Upper lobe of left lung (tissue), 6 donors: Measurements from ENCODE around the gene ME1. TPM values are rescaled to one million over a fixed set of nuclear protein-coding genes. Genes with fewer than 3 reads are reported as not detected.
"Not testable (repeated sequence)": the region's sequence is repeated elsewhere in the genome, so short reads cannot be mapped to it uniquely, and the experiment has no call there.

ENCODE experiments used
- ATAC-seq, 2 donors: fragments of 200-7000 bp; cut with Tn5 transposase; one replicate each; pipeline ENCODE4 v1.9.1; 2022; ENCODE audit warnings: mild to moderate bottlenecking in 2 of 2, moderate library complexity in 2 of 2; ENCODE audit not compliant: low FRiP score in 2 of 2
- DNase-seq, 2 donors: peaks; one replicate each; pipeline ENCODE4 v3.0.0-alpha.2; 2019 to 2020
- H3K27ac ChIP-seq, 4 donors: fragments of 200-600 bp; sonication (generic); one replicate each; pipeline ENCODE4 v1.5.1; 2016 to 2019
- H3K27me3 ChIP-seq, 4 donors: fragments of 200-600 bp; sonication (generic); one replicate each; pipeline ENCODE4 v1.5.1; 2017 to 2019
- H3K36me3 ChIP-seq, 4 donors: fragments of 200-600 bp; sonication (generic); one replicate each; pipeline ENCODE4 v1.5.1; 2016 to 2019
- H3K4me1 ChIP-seq, 4 donors: fragments of 200-600 bp; sonication (generic); one replicate each; pipeline ENCODE4 v1.5.1; 2018 to 2019
- H3K4me3 ChIP-seq, 4 donors: fragments of 200-600 bp; sonication (generic); one replicate each; pipeline ENCODE4 v1.5.1; 2017 to 2019; ENCODE audit warnings: mild to moderate bottlenecking in 2 of 4, moderate library complexity in 1 of 4
- H3K9me3 ChIP-seq, 4 donors: fragments of 200-600 bp; sonication (generic); one replicate each; pipeline ENCODE4 v1.5.1; 2018 to 2019
- EP300 ChIP-seq, 4 donors: sonication (generic); formaldehyde crosslinking; IDR thresholded peaks; one replicate each; pipeline ENCODE4 v1.5.1; 2017; ENCODE audit warnings: antibody characterized with exemption in 4 of 4, control low read depth in 2 of 4
- POLR2A ChIP-seq, 4 donors: fragments of 450-650 bp; IDR thresholded peaks; one replicate each; pipeline ENCODE4 v1.5.1; 2016 to 2017; ENCODE audit warnings: antibody characterized with exemption in 4 of 4, mild to moderate bottlenecking in 2 of 4
- POLR2AphosphoS5 ChIP-seq, 2 donors: sonication (generic); formaldehyde crosslinking; IDR thresholded peaks; one replicate each; pipeline ENCODE4 v1.5.1; 2017; ENCODE audit warnings: antibody characterized with exemption in 2 of 2
- WGBS, 2 donors: methylation state at CpG; one replicate each; pipeline ENCODE4 v1.1.5; 2017 to 2018; 5-methylcytosine and 5-hydroxymethylcytosine counted together
- total RNA-seq, 6 donors: library from RNA; depleted of rRNA in 4 of 6; stranded (reverse); fragments of >200 nt in 4 of 6; gene quantifications; one replicate each; pipeline versions ENCODE4 v1.1.0 to v1.2.1, GENCODE V29; 2016 to 2021
- TF ChIP-seq, protein P1 (sequence below), 6 experiments: fragments of 450-650 bp in 4 of 6; fragments of 200-600 bp in 2 of 6; sonication (generic) in 2 of 6; IDR thresholded peaks; one replicate each; pipeline ENCODE4 v1.5.1; 2016 to 2019; ENCODE audit warnings: antibody characterized with exemption in 6 of 6
- donor health status: DM: no; HTN: no; CAD: no; lungs with moderate emphysema.
- donor health status: DM: no; HTN: yes; CAD: no; lungs with severe emphysema.

The ME1 gene
- total RNA-seq, 6 donors from 2014 or later, result 12.0 to 16.8 (median 14.0) TPM

DNA sequence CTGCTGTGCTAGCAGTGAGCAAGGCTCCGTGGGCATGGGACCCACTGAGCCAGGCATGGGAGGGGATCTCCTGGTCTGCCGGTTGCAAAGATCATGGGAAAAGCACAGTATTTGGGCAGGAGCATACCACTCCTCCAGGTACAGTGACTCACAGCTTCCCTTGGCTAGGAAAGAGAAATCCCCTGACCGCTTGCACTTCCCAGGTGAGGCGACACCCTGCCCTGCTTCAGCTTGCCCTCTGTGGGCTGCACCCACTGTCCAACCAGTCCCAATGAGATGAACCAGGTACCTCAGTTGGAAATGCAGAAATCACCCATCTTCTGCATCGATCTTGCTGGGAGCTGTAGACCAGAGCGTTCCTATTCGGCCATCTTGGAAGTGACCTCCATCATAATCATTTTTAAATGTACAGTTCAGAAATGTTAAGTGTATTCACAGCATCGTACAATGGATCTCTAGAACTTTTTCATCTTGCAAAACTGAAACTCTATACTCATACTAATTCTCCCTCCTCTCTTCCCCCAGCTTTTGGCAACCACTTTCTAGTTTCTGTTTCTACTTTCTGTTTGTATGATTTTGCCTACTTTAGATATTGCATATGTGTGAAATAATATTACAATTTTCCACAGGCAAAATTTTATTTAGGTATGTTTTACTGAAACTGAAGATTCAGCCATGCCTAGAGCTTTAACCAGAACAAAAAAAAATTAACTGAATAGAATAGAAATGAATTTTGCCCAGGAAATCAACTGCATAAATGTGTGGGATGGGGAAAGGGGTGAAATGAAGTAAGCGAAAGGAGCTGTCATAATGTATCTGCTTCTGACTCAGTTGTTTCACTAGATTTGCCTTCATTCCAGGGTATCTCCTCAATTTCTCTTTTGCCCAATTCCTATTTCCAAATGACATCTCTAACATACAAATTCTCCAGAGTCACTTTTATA, 137.7 kb downstream of the ME1 start:
- Histone ChIP-seq H3K9me3 (no peaks in the 10 kb centered on the region), H3K27ac (no peak overlapping the region), H3K36me3 (no peaks in the 10 kb centered on the region), H3K4me3 (no peak overlapping the region), H3K4me1 (no peaks in the 10 kb centered on the region), H3K27me3 (no peaks in the 10 kb centered on the region)
- 87 to 94% methylated on average over 9 of the region's 9 CpGs for WGBS, 2 donors
- ATAC-seq (no peak), DNase-seq (no peak)
- no peak for TF ChIP-seq EP300 (IDR thresholded peaks at IDR 0.05)
- no peak for TF ChIP-seq POLR2A (IDR thresholded peaks at IDR 0.05)
- TF ChIP-seq, protein P1, sequence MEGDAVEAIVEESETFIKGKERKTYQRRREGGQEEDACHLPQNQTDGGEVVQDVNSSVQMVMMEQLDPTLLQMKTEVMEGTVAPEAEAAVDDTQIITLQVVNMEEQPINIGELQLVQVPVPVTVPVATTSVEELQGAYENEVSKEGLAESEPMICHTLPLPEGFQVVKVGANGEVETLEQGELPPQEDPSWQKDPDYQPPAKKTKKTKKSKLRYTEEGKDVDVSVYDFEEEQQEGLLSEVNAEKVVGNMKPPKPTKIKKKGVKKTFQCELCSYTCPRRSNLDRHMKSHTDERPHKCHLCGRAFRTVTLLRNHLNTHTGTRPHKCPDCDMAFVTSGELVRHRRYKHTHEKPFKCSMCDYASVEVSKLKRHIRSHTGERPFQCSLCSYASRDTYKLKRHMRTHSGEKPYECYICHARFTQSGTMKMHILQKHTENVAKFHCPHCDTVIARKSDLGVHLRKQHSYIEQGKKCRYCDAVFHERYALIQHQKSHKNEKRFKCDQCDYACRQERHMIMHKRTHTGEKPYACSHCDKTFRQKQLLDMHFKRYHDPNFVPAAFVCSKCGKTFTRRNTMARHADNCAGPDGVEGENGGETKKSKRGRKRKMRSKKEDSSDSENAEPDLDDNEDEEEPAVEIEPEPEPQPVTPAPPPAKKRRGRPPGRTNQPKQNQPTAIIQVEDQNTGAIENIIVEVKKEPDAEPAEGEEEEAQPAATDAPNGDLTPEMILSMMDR (IDR thresholded peaks at IDR 0.05), result no peak
- TF ChIP-seq POLR2AphosphoS5 (IDR thresholded peaks at IDR 0.05), result no peak

GRCh38 chr6:83287298-83287697, 143.6 kb downstream of the ME1 start:
- not testable (repeated sequence) for H3K36me3 ChIP-seq, H3K9me3 ChIP-seq, DNase-seq, H3K27ac ChIP-seq, H3K4me1 ChIP-seq, ATAC-seq, H3K4me3 ChIP-seq, H3K27me3 ChIP-seq
- WGBS, 2 donors, result 94 to 99% methylated on average over 6 of the region's 6 CpGs

- Histone ChIP-seq H3K27me3 (no peaks in the 10 kb centered on the region), H3K4me1 (no peaks in the 10 kb centered on the region), H3K9me3 (no peaks in the 10 kb centered on the region), H3K4me3 (no peak overlapping the region), H3K36me3 (no peaks in the 10 kb centered on the region), H3K27ac (no peak overlapping the region)
- no peak for ATAC-seq
- DNase-seq, result no peak
- TF ChIP-seq POLR2A (IDR thresholded peaks at IDR 0.05) (no peak), EP300 (IDR thresholded peaks at IDR 0.05) (no peak)
- 71 to 73% methylated on average over 4 of the region's 4 CpGs for WGBS, 2 donors
Observed at GRCh38 chr6:83285917-83286316, 144.9 kb downstream of the ME1 start.

DNA sequence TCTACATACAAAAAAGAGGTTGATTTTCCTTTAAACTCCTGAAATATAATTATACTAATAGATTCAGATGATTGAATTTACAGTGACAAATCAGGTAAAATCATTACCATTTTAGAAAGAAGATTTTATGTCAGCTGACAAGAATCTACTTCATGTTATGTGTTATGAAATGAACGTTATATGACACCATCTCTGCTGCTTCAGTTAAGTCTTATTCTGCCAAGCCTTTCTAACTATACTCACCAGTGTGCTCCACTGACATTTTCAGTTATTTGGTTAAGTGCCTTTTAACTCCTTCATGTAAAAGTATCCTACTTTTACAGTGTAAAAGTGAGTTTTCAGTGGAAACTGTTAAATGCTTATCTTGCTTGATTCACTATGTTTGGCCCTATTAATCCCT, 157.3 kb downstream of the ME1 start:
- no peaks in the 10 kb centered on the region for H3K27me3 ChIP-seq
- H3K4me3 ChIP-seq, result no peak overlapping the region
- no peak for DNase-seq
- no peaks in the 10 kb centered on the region for H3K9me3 ChIP-seq
- no peak for TF ChIP-seq POLR2A (IDR thresholded peaks at IDR 0.05)
- TF ChIP-seq, protein P1 (IDR thresholded peaks at IDR 0.05), result no peak
- TF ChIP-seq POLR2AphosphoS5 (IDR thresholded peaks at IDR 0.05), result no peak
- no peak for TF ChIP-seq EP300 (IDR thresholded peaks at IDR 0.05)
- ATAC-seq, result no peak
- H3K36me3 ChIP-seq, result no peaks in the 10 kb centered on the region
- WGBS, 2 donors, result 54 to 69% methylated on average over 1 of the region's 1 CpG
- H3K27ac ChIP-seq, result no peak overlapping the region
- H3K4me1 ChIP-seq, result no peaks in the 10 kb centered on the region

DNA sequence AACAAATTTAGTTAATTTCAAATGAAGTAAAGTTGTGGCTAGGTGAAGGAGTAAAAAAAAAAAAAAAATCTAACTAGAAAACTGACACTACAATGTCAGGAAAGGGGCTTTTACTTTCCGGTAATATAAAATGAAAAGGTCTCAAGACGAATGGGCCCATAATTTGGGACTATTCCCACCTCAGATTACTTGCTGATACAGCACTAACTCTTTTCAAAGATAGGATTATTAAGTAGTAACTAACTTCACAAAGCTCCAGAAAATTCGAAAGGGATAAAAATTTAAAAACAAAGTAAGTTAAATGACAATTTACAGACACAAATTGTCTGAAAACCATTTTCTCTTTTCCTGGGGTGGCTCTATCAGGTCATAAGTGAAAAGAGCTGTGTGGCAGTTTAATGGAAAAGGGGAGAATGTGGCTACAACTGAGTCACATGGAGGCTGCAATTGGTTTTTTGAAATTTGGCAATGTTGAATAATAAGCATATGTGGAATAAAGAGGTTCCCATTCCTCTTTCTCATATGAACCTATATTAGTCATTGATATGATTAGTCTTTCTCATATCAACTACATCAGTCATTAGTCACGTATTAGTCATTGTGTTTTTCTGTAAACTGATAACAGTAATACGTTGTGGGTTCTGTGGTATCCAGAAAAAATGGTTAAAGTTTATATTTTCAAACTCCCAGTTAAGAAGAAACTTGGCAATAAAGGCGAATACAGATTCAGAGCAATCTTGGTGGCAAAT, 159.7 kb downstream of the ME1 start:
- H3K36me3 ChIP-seq, result no peaks in the 10 kb centered on the region
- no peaks in the 10 kb centered on the region for H3K4me1 ChIP-seq
- H3K9me3 ChIP-seq, result no peaks in the 10 kb centered on the region
- H3K27ac ChIP-seq, result no peak overlapping the region
- no peak for ATAC-seq
- WGBS, 2 donors, result 75% methylated on average over 6 of the region's 6 CpGs
- DNase-seq, result no peak
- TF ChIP-seq, protein P1 (IDR thresholded peaks at IDR 0.05), result no peak
- no peak overlapping the region for H3K4me3 ChIP-seq
- no peaks in the 10 kb centered on the region for H3K27me3 ChIP-seq
